Liver (tissue), 3 donors: ENCODE data around the gene ADAMTS16.

Experiments used
- CTCF ChIP-seq: fragments of 150-350 bp; IDR thresholded peaks from 2 replicates; pipeline ENCODE4 v1.5.1; 2017; ENCODE audit warnings: improper control_type of control experiment, low read depth, low read length; ENCODE audit not compliant: missing input control
- FOXA1 ChIP-seq: IDR thresholded peaks from 2 replicates; pipeline ENCODE4 v1.6.1; 2016; ENCODE audit warnings: antibody characterized with exemption
- JUND ChIP-seq, 2 donors: IDR thresholded peaks; 2 replicates each; pipeline ENCODE4 v1.6.1; 2016; ENCODE audit warnings: antibody characterized with exemption in 2 of 2
- MAX ChIP-seq: IDR thresholded peaks from 2 replicates; pipeline ENCODE4 v1.6.1; 2016; ENCODE audit warnings: antibody characterized with exemption
- TAF1 ChIP-seq: conservative IDR thresholded peaks from 2 replicates; pipeline ENCODE4 v1.6.1; 2016; ENCODE audit warnings: antibody characterized with exemption, mild to moderate bottlenecking
- donor health status: healthy.
- donor health status: healthy.

- no peak for TF ChIP-seq CTCF
- TF ChIP-seq TAF1, result no peak
- TF ChIP-seq JUND (IDR thresholded peaks at IDR 0.05), result no peak
- TF ChIP-seq MAX, result no peak
- no peak for TF ChIP-seq FOXA1
These were observed 579 bp downstream of the ADAMTS16 start for GRCh38 chr5:5140479-5141338.
